CD4-positive, alpha-beta T cell treated with Interferon gamma for 1 hour (primary cell): ENCODE data around the gene ABCA6.

Experiments
- DNase-seq: peaks from one replicate; pipeline ENCODE4 v3.0.0-alpha.2; 2020

The ABCA6 gene

DNA sequence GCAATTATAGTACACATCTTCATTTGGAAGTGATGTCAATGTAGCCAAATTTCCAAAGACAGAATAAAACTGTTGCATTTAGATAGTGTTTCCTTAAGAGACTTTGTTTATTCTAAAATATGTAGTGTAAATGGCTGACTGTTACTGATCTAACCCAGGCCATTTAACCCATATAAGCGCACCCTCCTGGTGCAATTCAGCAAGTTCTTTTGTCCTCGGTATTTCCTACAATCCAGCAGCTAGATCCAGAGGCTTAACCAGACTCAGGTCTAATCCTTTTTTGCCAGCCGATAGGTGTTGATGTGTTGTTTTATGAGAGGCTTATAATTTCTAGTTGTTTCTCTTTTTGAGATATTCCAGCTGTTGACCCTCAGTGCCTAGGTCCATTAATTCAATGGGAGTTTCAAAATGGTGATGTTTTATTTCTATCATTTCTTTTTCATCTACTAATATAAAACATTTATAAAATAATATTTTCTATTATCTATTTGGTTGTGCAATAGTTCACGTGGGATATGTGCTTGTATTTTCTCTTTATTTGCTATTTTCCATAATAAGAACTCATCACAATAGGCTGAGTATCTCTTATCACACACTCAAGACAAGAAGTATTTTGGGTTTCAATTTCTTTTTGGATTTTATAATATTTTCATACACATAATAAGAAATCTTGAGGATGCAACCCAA, 95.4 kb downstream of the ABCA6 start:
- DNase-seq: no peak

- no peak for DNase-seq
These were observed 96.0 kb downstream of the ABCA6 start for GRCh38 chr17:69045646-69046045.

DNA sequence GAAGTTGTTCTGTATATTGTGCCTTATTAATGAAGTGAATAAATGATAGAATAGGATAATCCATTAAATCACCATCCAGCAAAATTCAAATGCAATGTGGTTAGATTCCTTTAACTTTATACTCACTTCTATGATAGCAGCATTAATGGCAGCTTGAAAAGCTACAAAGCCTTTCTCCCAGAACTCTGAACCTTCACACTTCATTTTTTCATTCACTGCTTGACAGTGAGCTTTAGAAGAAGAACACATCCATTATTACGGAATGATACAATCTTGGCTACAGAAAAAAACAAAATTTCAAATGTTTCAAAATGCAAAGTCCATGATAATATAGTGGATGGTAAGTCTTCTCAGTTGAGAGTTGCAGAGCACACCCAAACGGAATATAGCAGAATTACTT, 97.3 kb downstream of the ABCA6 start:
- no peak for DNase-seq

- DNase-seq: no peak
These were observed 98.5 kb downstream of the ABCA6 start for GRCh38 chr17:69043098-69043734.

- DNase-seq: no peak
These were observed 99.4 kb downstream of the ABCA6 start for GRCh38 chr17:69042308-69042707.

DNA sequence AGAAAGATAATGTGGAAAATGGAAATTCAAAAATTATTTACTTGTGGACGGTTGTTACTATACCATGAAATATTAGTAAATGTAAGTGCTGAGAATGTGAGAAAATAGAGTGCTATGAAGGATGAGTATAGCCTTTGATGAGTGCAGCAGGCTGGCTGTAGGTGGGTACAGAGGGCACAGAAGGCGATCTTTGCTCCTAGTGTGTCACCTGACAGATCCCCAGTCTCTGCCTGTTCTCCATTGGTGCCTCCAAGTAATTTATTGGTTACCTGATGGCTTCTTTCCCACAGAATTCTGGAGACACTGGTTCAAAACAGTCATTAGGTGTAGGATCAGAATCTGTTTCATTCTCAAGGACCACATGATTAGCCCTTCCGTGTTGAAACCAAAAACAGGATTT, 109.9 kb downstream of the ABCA6 start:
- DNase-seq: no peak

DNA sequence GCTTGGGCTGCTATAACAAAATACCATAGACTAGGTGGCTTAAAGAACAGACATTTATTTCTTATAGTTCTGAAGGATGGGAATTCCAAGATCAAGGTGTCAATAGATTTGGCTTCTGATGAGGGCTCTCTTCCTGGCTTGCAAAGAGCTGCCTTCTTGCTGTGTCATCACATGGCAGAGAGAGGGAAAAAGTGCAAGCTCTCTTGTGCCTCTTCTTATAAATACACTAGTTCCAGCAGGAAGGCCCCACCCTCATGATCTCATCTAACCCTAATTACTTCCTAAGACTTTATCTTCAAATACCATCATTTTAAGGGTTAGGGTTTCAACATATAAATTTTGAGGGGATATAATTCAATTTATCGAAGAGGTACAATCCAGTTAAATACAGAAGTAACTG, 111.5 kb downstream of the ABCA6 start:
- no peak for DNase-seq
